Calu3 (cell line): ENCODE results near the gene POM121. TPM values are rescaled to one million over a fixed set of nuclear protein-coding genes. Genes with fewer than 3 reads are reported as not detected.
"Not testable (repeated sequence)": the region's sequence is repeated elsewhere in the genome, so short reads cannot be mapped to it uniquely, and the experiment has no call there.

Experiments used
- BruUV-seq: library from RNA; stranded (reverse); fragments of 400-500 nt; replicated peaks from 2 replicates; lab custom pipeline; 2021; lab: Mats Ljungman, UMichigan
- CTCF ChIA-PET: fragments of 300-600 bp; sonication (Branson Sonifier 250); formaldehyde crosslinking; loops from one replicate; lab custom pipeline; 2022; ENCODE audit warnings: antibody characterized with exemption; lab: Charles Lee
- DNase-seq: peaks from one replicate; pipeline ENCODE4 v3.0.0; 2022
- H3K27ac Mint-ChIP-seq: one replicate; pipeline ENCODE4 v1.8.0; 2022; ENCODE audit warnings: mixed read lengths; ENCODE audit not compliant: unreplicated experiment
- H3K27me3 Mint-ChIP-seq: one replicate; pipeline ENCODE4 v1.8.0; 2022; ENCODE audit warnings: mixed read lengths; ENCODE audit not compliant: unreplicated experiment
- H3K36me3 Mint-ChIP-seq: one replicate; pipeline ENCODE4 v1.8.0; 2022; ENCODE audit warnings: mild to moderate bottlenecking, moderate library complexity, mixed read lengths; ENCODE audit not compliant: insufficient read depth, unreplicated experiment
- H3K4me1 Mint-ChIP-seq: one replicate; pipeline ENCODE4 v1.8.0; 2022; ENCODE audit warnings: mild to moderate bottlenecking, low read depth, mixed read lengths; ENCODE audit not compliant: unreplicated experiment
- H3K4me3 Mint-ChIP-seq: one replicate; pipeline ENCODE4 v1.8.0; 2022; ENCODE audit warnings: mild to moderate bottlenecking, low read depth, moderate library complexity, mixed read lengths; ENCODE audit not compliant: unreplicated experiment
- H3K9me3 Mint-ChIP-seq: one replicate; pipeline ENCODE4 v1.8.0; 2022; ENCODE audit warnings: low read depth, mixed read lengths; ENCODE audit not compliant: unreplicated experiment
- intact Hi-C: fragments of 100-400 bp; cut with micrococcal nuclease; formaldehyde crosslinking; loops from one replicate; pipeline ENCODE4 v1.10.0; 2022; ENCODE audit not compliant: unreplicated experiment
- total RNA-seq: library from RNA; stranded (reverse); gene quantifications from 2 replicates; pipeline ENCODE4 v1.2.3, GENCODE V29; 2022

The POM121 gene
- total RNA-seq, 1 experiment from 2014 or later, result 31.0 TPM

DNA sequence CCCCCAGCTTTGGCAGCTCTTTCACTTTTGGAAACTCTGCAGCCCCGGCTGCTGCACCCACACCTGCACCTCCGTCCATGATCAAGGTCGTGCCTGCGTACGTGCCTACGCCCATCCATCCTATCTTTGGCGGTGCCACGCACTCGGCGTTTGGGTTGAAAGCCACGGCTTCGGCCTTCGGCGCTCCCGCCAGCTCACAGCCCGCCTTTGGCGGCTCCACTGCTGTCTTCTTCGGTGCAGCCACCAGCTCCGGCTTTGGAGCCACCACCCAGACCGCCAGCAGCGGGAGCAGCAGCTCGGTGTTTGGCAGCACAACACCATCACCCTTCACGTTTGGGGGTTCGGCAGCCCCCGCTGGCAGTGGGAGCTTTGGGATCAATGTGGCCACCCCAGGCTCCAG lies 18.1 kb downstream of the POM121 start:
- BruUV-seq, DNase-seq, H3K27ac Mint-ChIP-seq, H3K27me3 Mint-ChIP-seq, H3K4me1 Mint-ChIP-seq, intact Hi-C loops, H3K4me3 Mint-ChIP-seq, CTCF ChIA-PET, H3K9me3 Mint-ChIP-seq: not testable (repeated sequence)
- peaks cover 14% of the 10 kb centered on the region for H3K36me3 Mint-ChIP-seq

DNA sequence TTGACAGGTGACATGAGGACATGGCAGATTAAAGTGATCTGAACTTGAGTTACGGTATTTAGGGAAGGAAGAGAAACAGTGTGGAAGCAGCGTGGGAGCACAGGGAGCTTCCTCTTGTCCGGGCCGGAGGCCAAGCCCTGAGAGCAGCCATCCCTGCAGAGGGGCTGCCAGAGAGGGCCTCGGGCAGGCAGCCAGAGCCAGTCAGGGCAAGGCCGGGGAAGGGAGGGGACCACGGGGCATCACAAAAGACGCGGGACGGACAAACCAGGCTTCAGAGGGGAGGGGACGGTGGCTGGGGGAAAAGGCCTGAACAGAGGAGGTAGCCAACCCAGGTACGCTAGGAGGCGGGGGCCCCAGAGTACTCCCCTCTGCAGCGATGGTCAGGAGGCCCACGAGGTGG lies 20.0 kb downstream of the POM121 start:
- DNase-seq, H3K36me3 Mint-ChIP-seq, H3K27ac Mint-ChIP-seq, H3K9me3 Mint-ChIP-seq, intact Hi-C loops, H3K4me1 Mint-ChIP-seq, BruUV-seq, H3K4me3 Mint-ChIP-seq, CTCF ChIA-PET, H3K27me3 Mint-ChIP-seq: not testable (repeated sequence)

DNA sequence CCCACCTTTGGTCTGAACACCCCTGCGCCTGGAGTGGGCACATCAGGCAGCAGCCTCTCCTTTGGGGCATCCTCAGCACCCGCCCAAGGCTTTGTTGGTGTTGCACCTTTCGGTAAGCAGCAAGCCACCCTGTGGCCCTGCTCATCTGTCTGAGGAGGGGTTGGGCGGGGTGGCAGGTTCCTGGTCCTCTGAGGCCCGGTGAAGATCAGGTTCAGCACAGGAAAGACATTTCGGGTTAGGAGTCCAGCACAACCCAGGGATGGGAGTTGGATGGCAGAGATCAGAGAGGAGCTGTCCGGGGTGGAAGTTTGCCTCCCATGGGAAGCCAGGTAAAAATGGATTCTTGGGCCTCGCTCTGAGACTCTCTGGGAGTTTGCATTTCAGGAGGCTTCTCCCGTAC lies 20.7 kb downstream of the POM121 start:
- intact Hi-C loops, H3K27ac Mint-ChIP-seq, H3K36me3 Mint-ChIP-seq, H3K9me3 Mint-ChIP-seq, H3K4me1 Mint-ChIP-seq, BruUV-seq, DNase-seq, CTCF ChIA-PET, H3K27me3 Mint-ChIP-seq, H3K4me3 Mint-ChIP-seq: not testable (repeated sequence)

DNA sequence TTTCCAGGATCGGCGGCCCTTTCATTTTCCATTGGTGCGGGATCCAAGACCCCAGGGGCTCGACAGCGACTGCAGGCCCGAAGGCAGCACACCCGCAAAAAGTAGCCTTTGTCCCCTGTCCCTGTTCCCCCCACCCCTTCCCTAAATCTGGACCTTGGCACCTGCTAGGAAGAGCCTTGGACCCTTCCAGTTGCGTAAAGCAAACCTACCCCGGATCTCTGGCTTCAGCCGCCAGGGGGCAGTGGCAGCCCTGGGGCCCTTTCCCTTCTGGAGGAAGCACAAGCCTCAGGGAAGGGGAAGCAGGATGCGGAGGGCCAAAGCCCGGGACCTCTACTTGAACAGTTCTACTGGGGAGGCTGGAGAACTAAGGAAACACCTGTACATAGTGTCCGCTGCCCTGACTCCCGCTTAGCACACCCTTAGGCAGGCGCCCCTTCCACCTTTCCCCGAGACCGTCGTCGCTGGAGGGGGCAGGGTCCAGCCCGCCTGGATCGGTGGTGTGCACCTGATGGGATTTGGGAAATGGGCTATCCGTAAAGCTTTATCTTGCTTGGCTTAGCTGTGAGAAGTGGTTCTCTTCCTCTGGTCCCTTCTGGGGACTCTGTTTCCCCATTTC lies 21.3 kb downstream of the POM121 start:
- H3K36me3 Mint-ChIP-seq, H3K27me3 Mint-ChIP-seq, H3K27ac Mint-ChIP-seq, H3K4me1 Mint-ChIP-seq, BruUV-seq, CTCF ChIA-PET, intact Hi-C loops, DNase-seq, H3K4me3 Mint-ChIP-seq, H3K9me3 Mint-ChIP-seq: not testable (repeated sequence)

DNA sequence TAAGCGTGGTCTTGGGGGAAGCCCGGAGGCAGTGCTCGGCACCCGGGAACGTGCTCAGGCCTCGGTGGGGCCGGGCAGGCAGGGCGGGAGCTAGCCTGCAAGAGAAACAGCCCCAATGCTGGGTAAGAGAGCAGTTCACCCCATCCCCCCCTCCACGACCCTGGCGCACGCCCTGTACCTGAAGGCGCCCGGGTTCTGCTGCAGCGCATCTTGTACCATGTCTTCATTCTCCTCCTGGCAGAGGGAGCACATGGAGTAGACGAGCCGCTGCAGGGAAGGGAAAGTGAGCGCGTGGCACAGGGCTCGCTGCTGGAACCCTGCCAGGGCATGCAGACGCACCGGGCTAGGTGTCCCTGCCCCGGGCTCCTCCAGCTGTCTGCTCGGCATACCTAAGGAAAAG lies 23.8 kb downstream of the POM121 start:
- not testable (repeated sequence) for H3K9me3 Mint-ChIP-seq, H3K36me3 Mint-ChIP-seq

DNA sequence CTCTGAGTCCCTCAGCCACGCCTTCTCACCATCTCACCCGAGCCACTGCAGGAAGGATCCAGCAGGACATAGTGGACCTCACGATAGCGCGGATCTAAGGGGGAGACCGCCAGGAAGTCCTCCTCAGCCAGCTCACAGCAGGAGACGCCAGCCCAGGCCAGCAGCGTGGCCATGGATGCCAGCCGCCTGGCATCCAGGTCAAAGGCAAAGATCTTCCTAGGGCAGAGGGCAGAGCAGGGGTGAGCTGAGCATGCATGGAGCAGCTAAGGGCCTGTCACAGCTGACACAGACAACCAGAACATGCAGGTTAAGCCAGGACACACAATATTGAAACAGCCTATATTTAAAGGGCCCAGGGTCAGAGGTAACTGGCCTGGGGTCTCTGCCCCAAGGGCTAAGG lies 24.4 kb downstream of the POM121 start:
- H3K36me3 Mint-ChIP-seq, intact Hi-C loops, H3K27me3 Mint-ChIP-seq, CTCF ChIA-PET, H3K4me1 Mint-ChIP-seq, H3K27ac Mint-ChIP-seq, DNase-seq, H3K9me3 Mint-ChIP-seq, H3K4me3 Mint-ChIP-seq, BruUV-seq: not testable (repeated sequence)

More for the DNA sequence above, 23.8 kb downstream of the POM121 start:
- H3K27me3 Mint-ChIP-seq, H3K27ac Mint-ChIP-seq, BruUV-seq, H3K4me3 Mint-ChIP-seq, CTCF ChIA-PET, intact Hi-C loops, DNase-seq, H3K4me1 Mint-ChIP-seq: not testable (repeated sequence)

DNA sequence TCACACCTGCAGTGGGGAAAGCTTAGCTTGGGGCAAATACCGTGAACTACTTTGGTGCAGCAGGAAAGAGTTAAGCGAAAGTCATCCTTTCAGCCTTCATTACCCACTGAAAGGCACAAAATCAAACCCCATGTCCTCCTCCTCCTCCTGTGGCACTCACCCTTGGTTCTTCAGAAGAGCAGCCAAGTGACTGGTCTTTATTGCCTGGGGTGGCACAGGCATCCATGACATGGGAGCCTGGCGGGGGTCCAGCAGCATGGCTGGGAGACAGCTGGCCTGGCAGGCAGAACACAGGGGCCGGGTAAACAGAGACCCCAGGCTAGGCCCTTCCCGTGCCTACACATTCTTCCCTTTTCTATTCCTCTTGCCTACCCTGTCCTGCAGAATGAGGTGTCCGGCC lies 24.8 kb downstream of the POM121 start:
- intact Hi-C loops, BruUV-seq: not testable (repeated sequence)

DNA sequence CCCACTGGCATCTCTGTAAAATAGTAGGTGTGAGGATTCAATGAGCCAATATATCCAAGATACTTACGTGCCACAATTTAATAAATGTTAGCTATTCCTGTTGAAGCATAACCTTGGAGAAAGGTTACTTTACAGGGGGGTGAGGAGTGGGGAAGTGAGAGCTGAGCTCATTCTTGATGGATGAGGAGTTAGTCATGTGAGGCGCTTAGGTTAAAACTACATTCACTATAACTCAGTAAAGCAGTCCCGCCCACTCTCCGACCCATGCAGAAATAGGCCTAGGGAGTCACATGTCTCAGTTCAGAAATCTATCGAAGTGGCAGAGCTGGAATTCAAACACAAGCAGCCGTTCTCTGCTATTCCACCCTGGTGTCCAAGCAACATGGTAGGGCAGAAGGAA lies 25.5 kb downstream of the POM121 start:
- CTCF ChIA-PET, H3K27ac Mint-ChIP-seq, H3K4me3 Mint-ChIP-seq, H3K9me3 Mint-ChIP-seq, intact Hi-C loops, H3K4me1 Mint-ChIP-seq, BruUV-seq, H3K27me3 Mint-ChIP-seq, DNase-seq, H3K36me3 Mint-ChIP-seq: not testable (repeated sequence)

More for the DNA sequence above, 24.8 kb downstream of the POM121 start:
- DNase-seq, H3K36me3 Mint-ChIP-seq, H3K27me3 Mint-ChIP-seq, CTCF ChIA-PET, H3K27ac Mint-ChIP-seq, H3K9me3 Mint-ChIP-seq, H3K4me1 Mint-ChIP-seq, H3K4me3 Mint-ChIP-seq: not testable (repeated sequence)

DNA sequence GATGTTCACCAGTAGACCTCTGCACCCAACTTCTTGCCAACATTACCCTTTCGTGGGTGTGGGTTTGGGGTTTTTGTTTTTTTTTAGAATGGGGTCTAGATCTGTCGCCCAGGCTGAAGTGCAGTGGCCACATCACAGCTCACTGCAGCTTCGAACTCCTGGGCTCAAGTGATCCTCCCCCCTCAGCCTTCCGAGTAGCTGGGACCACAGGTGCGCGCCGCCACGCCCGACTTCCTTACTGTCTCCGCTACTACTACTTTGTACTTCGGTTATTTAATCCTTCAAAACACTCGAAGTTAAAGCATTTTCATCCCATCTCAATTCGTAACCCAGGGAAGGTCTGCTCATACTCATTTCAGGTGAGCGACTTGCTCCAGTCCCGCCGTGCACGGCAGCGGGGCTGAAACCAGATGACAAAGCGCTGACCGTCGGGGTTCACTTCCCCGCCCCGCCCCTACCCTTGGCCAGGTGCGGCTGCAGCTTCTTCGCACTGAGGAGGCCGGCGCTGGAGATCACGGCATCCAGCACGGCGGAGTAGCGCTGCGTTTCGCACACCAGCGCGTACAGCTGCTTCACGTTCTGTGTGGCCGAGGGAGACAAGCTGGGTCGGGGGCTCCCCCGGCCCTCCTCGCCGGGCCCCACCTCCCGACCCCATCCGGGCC lies 29.1 kb downstream of the POM121 start:
- H3K36me3 Mint-ChIP-seq, CTCF ChIA-PET, H3K27ac Mint-ChIP-seq, DNase-seq, H3K4me1 Mint-ChIP-seq, intact Hi-C loops, H3K9me3 Mint-ChIP-seq, H3K27me3 Mint-ChIP-seq: not testable (repeated sequence)
- H3K4me3 Mint-ChIP-seq, result peak overlapping the region; percentile 28
- BruUV-seq, result TSS peak; percentile 66

DNA sequence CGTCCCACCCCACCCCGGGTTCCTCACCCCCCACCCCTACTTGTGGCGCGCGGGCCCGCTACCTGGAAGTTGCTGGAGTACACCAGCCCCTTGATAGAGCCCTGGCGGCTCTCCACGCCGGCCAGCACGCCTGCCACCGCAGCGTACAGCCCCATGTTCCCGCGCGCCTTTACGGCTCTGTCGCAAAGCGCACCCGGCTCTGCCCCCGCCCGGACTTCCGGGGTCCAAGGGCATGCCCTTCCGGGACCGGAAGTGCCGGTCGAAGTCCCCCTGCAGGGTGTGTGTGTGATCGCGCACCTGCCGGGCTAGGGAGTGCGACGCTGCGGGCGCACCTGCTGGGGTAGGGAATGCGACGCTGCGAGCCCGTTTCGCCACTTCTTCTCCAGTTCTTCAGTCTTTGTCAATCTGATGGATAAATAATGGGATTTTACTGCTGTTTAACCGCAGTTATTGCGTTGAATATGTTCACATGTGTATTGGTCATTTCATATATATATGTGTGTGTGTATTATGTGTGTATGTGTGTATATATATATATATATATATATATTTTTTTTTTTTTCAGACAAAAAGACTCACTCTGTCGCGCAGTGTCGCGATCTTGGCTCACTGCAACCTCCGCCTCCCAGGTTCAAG lies 29.8 kb downstream of the POM121 start:
- DNase-seq, H3K27me3 Mint-ChIP-seq, BruUV-seq, H3K36me3 Mint-ChIP-seq, H3K4me3 Mint-ChIP-seq, H3K4me1 Mint-ChIP-seq, H3K9me3 Mint-ChIP-seq, H3K27ac Mint-ChIP-seq, CTCF ChIA-PET, intact Hi-C loops: not testable (repeated sequence)
